ENCODE measurements around the gene IKZF5.
A peak's percentile ranks its signal among the peaks of the same experiment; 100 is the strongest.

The IKZF5 gene

DNA sequence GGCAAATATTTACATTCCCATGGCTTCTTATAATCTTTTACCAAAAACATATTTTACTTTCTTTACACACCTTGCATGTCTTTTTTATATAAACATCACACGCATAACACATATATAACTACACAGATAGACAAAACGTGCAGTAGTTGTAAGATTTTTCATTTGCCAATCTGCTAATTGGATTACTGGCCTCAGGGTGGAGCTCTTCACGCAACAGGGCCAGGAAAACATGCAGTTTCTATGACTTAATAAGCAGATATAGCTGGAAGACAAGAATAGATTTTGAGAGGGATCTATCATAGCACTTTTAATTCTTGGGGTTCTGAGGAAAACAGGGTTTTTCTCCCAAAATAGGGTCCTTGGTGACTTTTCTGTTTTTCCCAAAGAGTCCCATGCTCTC is 12.9 kb upstream of the IKZF5 start:
- Mint-ChIP-seq H3K9me3 (peaks cover 6% of the 10 kb centered on the region), H3K36me3 (peaks cover 8% of the 10 kb centered on the region), H3K27ac (no peak overlapping the region), H3K4me3 (no peak overlapping the region), H3K27me3 (no peaks in the 10 kb centered on the region), H3K4me1 (peaks cover 12% of the 10 kb centered on the region)
- ATAC-seq = no peak

DNA sequence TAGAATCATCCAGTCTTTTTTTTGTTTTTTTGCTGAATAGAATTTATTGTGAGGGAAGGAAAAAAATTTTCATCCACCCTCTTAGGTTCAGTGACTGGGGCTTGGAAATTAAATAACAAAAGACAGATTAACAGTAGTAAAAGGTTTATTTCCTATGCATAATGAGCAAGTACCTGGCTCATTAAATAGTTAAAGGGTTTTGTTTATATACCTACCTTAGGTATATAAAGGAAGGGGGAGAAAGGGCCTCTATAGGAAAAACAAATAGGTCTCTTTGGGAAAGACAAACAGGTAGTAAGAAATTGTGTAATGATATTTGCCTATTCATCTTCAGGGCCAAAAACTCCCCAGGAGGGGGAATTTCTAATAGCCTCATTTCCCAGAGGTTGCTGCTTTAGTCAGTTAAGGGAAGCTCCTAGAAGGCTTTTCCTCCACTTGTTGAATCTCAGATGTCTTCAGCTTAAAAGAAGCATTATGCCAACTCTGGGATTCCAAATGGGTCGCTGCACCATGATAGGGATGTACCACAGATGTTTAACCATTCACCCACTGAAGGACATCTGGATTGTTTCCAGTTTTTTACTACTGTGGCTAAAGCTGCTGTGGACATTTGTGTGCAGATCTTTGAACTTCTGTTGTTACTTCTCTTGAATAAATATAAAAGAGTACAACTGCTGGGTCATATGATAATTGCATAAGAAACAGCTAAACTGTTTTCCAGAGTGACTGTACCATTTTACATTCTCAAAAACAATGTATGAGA is 11.5 kb upstream of the IKZF5 start:
- peaks cover 8% of the 10 kb centered on the region for H3K36me3 Mint-ChIP-seq
- peaks cover 7% of the 10 kb centered on the region for H3K4me1 Mint-ChIP-seq
- H3K27ac Mint-ChIP-seq = no peak overlapping the region
- H3K4me3 Mint-ChIP-seq = no peak overlapping the region
- no peaks in the 10 kb centered on the region for H3K27me3 Mint-ChIP-seq
- peaks cover 6% of the 10 kb centered on the region for H3K9me3 Mint-ChIP-seq
- ATAC-seq = no peak

DNA sequence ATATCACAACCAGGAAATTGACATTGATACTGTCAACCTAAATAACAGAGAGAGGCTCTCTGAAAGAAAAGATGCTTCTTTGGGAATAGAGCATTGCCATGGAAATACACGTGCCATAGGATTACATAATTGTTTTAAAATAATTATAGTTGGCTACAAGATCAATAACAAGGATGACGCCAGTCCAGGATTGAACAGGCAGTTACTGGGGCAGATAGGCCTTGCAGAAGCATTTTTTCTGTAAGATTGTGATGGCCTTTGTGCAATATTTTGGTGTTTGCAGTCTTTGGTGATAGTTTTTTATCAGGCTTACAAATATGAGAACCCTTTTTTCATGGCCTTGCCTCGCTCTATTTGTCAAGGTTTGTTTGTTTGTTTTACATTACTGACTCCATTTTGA is 10.7 kb upstream of the IKZF5 start:
- Mint-ChIP-seq H3K27me3 (no peaks in the 10 kb centered on the region), H3K36me3 (peaks cover 8% of the 10 kb centered on the region), H3K9me3 (peaks cover 6% of the 10 kb centered on the region), H3K4me1 (peaks cover 4% of the 10 kb centered on the region), H3K4me3 (no peak overlapping the region), H3K27ac (no peak overlapping the region)
- no peak for ATAC-seq

DNA sequence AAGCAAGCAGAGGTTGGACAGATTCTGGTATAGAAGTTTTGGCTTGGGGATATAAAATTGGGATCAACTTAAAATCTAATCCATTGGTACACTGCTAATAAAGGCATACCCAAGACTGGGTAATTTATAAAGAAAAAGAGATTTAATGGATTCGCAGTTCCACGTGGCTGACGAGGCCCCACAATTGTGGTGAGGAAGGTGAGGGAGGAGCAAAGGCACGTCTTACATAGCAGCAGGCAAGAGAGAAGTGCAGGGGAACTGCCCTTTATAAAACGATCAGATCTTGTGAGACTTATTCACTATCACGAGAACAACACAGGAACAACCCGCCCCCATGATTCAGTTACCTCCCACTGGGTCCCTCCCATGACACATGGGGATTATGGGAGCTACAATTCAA is 9.9 kb upstream of the IKZF5 start:
- Mint-ChIP-seq H3K4me1 (no peaks in the 10 kb centered on the region), H3K27me3 (no peaks in the 10 kb centered on the region), H3K9me3 (peaks cover 6% of the 10 kb centered on the region), H3K36me3 (peaks cover 8% of the 10 kb centered on the region), H3K27ac (no peak overlapping the region), H3K4me3 (no peak overlapping the region)
- no peak for ATAC-seq

DNA sequence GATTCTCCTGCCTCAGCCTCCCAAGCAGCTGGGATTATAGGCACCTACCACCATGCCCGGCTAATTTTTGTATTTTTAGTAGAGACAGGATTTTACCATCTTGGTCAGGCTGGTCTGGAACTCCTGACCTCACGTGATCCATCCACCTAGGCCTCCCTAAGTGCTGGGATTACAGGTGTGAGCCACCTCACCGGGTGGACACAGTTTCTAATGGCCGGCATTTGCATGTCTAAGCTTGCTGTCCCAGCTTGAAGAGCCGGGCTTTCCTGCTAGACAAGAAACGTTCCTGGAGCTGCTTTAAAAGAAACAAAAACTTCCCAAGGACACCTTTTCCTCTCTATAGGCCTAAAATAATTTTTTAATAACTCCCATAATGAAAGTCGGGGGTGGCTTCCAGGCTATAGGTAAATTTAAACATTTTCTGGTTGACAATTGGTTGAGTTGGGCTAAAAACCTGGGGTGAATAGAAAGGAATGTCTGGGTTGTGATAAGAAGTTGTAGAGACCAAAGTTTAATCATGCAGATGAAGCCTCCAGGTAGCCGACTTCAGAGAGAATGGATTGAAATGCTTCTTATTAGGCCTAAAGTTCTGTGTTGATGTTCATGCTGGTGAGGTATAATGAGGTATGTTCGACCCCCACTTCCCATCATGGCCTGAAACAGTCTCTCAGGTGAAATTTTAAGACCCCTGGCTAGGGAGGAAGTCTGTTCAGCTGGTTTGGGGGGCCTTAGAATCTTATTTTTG is 9.0 kb upstream of the IKZF5 start:
- Mint-ChIP-seq H3K27ac (no peak overlapping the region), H3K4me3 (no peak overlapping the region), H3K36me3 (peaks cover 9% of the 10 kb centered on the region), H3K9me3 (peaks cover 6% of the 10 kb centered on the region), H3K27me3 (no peaks in the 10 kb centered on the region), H3K4me1 (no peaks in the 10 kb centered on the region)
- ATAC-seq = no peak

DNA sequence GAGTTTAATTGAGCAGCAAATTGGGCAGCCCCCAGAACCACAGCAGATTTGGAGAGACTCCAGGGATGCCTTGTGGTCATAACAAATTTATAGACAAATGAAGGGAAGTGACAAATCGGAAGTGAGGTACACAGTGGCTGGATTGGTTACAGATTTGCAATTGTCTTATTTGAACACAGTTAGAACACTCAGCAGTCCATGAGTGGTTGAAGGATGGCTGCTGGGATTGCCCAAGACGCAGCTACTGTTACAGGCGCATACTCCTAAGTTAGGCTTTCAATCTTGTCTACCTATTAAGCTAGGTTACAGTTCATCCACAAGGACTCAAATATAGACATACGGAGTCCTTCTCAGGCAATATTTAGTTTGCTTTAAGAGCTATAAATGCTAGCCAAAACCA is 7.6 kb upstream of the IKZF5 start:
- H3K4me3 Mint-ChIP-seq = no peak overlapping the region

DNA sequence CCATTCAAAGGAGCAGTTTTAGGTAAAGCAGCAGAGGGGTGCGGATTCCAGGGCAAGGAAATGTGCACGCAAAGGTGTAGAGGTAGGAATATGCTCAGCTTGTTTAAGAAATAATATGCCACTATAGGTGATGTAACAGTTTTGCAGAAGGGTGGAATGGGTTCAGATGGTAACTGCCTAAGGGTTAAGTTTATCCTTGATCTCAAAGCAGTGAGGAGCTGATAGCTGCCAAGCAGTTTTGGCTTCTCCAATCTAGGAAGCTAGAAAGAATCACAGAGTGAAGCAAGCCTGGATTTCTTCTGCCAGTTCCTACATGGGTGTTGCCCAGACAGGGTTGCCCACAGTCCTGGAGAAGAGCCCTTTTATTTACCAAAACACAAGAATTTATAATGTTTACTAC is 6.2 kb upstream of the IKZF5 start:
- no peaks in the 10 kb centered on the region for H3K27me3 Mint-ChIP-seq
- no peak for ATAC-seq

More for the DNA sequence above, 7.6 kb upstream of the IKZF5 start:
- H3K27ac Mint-ChIP-seq = no peak overlapping the region
- no peaks in the 10 kb centered on the region for H3K27me3 Mint-ChIP-seq
- peaks cover 6% of the 10 kb centered on the region for H3K9me3 Mint-ChIP-seq
- no peaks in the 10 kb centered on the region for H3K4me1 Mint-ChIP-seq
- no peak for ATAC-seq
- peaks cover 17% of the 10 kb centered on the region for H3K36me3 Mint-ChIP-seq

DNA sequence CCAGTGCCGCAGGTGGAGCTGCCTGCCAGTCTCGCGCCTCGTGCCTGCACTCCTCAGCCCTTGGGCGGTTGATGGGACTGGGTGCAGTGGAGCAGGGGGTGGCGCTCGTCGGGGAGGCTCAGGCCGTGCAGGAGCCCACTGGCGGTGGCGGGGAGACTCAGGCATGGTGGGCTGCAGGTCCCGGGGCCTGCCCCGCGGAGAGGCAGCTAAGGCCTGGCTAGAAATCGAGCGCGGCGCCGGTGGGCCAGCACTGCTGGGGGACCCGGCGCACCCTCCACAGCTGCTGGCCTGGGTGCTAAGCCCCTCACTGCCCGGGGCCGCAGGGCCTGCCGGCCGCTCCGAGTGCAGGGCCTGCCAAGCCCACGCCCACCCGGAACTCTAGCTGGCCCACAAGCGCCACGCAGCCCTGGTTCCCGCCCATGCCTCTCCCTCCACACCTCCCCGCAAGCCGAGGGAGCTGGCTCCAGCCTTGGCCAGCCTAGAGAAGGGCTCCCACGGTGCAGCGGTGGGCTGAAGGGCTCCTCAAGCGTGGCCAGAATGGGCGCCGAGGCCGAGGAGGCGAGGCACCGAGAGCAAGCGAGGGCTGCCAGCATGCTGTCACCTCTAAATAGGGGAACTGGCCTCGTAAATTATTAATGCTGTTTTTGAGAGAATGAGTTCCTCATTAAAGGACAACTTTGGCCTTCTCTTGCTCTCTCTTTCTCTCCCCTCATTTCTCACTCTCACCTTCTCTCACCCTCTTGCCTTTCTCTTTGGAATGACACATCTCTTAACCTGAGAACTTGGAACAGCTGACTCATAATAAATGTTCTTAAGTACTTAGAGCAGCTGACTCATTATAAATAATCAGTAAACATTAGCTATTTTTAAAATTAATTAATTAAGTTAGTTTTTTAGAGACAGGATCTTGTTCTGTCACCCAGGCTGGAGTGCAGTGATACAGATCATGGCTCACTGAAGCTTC is 5.1 kb upstream of the IKZF5 start:
- ATAC-seq = no peak
- peaks cover 6% of the 10 kb centered on the region for H3K9me3 Mint-ChIP-seq

More for the DNA sequence above, 6.2 kb upstream of the IKZF5 start:
- Mint-ChIP-seq H3K4me3 (no peak overlapping the region), H3K36me3 (peaks cover 17% of the 10 kb centered on the region), H3K27ac (no peak overlapping the region), H3K4me1 (peaks cover 13% of the 10 kb centered on the region), H3K9me3 (peaks cover 6% of the 10 kb centered on the region)

DNA sequence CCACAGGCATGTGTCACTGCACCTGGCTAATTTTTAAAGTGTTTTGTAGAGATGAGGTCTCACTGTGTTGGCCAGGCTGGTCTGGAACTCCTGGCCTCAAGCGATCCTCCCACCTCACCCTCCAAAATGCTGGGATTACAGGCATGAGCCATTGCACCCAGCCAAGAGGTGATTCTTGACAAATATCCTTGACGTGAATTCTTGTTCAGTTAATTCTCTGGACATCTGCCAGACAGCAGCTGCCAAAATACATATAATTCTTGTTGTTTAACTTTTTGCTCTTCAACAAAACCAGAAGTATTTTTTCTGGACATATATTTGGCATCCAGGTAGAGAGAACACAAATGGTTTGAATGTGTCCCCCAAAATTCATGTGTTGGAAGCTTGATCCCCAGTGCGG is 3.4 kb upstream of the IKZF5 start:
- no peak for ATAC-seq
- H3K27ac Mint-ChIP-seq = no peak overlapping the region
- H3K4me1 Mint-ChIP-seq = peaks cover 28% of the 10 kb centered on the region
- H3K27me3 Mint-ChIP-seq = no peaks in the 10 kb centered on the region
- H3K36me3 Mint-ChIP-seq = peaks cover 9% of the 10 kb centered on the region
- no peak overlapping the region for H3K4me3 Mint-ChIP-seq
- no peaks in the 10 kb centered on the region for H3K9me3 Mint-ChIP-seq

More for the DNA sequence above, 5.1 kb upstream of the IKZF5 start:
- H3K4me1 Mint-ChIP-seq = peaks cover 19% of the 10 kb centered on the region
- H3K36me3 Mint-ChIP-seq = peaks cover 17% of the 10 kb centered on the region
- H3K27me3 Mint-ChIP-seq = no peaks in the 10 kb centered on the region
- H3K27ac Mint-ChIP-seq = no peak overlapping the region
- H3K4me3 Mint-ChIP-seq = no peak overlapping the region

DNA sequence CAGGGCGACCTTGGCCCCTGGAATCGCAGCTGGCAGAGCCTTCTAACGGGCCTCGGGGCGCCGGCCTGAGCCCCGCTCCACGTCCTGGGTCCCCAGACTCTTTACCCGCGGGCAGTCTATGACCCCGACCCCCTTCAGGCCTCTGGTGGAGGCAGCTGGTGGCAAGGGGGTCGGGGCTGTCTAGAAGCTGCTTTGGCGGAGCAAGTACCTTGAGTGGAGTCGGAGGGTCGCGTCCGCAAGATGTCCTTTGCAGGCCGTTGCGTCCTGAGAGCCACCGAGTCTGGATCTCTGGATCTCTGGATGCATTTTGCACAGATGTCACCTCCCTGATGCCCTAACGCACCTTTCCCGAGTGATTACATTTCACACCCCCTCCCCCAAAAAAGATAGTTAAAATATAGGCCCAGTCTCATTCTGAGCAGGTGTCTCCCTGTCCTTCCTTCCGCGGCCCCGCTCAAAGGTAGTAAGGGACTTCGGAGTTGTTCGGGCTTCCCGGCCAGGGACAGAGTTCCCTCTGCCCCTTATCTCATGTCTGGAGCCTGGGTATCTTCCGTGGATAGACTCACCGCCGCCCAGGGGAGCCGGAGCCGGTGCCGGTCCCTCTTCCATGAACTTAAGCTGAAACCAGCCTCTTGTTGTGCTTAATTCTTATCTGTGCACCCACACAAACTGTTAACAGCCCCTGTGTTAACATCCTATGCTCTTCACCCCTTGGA is 668 bp upstream of the IKZF5 start:
- peaks cover 43% of the 10 kb centered on the region for H3K4me1 Mint-ChIP-seq
- peak overlapping the region; percentile 94 for H3K4me3 Mint-ChIP-seq
- no peaks in the 10 kb centered on the region for H3K9me3 Mint-ChIP-seq
- no peaks in the 10 kb centered on the region for H3K27me3 Mint-ChIP-seq
- peak; percentile 63 for ATAC-seq
- peaks cover 9% of the 10 kb centered on the region for H3K36me3 Mint-ChIP-seq
- peak overlapping the region; percentile 92 for H3K27ac Mint-ChIP-seq

DNA sequence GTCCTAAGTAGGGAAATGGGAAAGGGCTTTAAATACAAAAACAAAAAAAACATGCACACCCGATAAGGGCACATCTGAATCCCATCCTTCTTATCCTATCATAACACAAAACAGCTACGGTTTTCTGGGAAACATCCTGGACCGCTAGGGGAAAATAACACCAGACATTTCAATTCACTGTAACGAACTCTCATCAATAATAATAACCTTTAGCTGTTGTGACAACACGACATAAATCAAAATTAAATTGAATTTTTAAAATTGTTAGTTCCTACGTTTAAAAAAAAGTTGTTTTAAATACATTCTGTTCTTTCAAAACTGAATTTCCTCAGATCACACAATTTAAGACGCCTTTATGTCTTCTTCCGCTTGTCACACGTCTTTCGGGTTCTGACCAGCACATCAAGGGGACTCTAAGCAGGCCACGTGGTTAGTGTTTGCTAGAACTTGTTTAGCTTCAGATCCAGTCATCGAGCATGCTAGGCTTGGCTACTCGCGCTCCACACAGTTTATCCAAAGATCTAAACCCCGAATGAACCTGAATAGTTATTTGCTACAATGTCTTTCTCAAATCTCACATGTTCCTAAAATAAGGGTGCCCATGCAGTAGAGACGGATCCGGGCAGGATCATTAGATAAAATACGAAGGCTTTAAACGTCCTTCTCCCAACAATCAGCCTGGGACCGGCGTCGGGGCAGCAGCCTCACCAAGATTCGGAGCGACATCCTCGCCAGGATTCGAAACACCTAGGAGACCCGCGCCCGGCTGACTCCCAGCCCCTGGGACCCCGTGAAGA is 839 bp downstream of the IKZF5 start:
- Mint-ChIP-seq H3K27me3 (no peaks in the 10 kb centered on the region), H3K27ac (peak overlapping the region; percentile 92), H3K4me3 (peak overlapping the region; percentile 94), H3K9me3 (no peaks in the 10 kb centered on the region), H3K36me3 (peaks cover 9% of the 10 kb centered on the region), H3K4me1 (peaks cover 43% of the 10 kb centered on the region)
- ATAC-seq = peak; percentile 44

DNA sequence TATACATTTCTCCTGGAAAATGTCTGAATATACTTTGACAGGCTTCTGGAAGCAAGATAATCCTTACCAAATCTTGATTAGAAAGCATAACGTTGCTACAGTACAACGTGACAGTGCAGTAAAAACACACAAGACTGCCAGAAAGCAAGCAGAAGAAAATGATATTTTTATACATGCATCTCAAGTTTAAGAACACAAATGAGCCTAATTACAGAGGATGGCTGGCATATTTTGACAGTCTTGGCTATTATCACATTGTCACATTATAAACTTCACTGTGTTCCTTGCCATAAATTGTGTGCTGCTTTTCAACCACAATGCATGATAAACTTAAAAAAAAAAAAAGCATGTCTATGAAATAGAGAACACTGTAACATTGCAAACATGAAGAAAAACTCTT is 4.3 kb downstream of the IKZF5 start:
- peaks cover 12% of the 10 kb centered on the region for H3K36me3 Mint-ChIP-seq

DNA sequence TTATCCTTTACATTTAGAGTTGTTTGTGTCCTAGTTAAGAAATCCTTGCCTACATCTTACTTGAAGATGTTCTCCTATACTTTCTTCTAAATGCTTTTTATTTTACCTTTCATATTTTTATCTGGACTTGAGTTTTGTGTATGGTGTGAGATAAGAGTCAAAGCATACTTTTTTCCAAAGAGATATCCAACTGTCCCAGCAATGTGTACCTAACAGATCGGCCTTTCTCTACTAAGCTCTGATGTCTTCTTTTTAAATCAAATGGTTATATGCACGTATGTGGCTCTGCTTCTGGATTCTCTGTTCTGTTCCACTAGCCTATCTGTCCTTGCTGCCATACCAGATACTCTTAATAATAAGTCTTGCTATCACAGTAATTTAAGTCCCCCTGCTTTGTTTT is 7.2 kb downstream of the IKZF5 start:
- Mint-ChIP-seq H3K36me3 (peaks cover 20% of the 10 kb centered on the region), H3K27ac (no peak overlapping the region), H3K9me3 (no peaks in the 10 kb centered on the region), H3K4me3 (no peak overlapping the region), H3K4me1 (peaks cover 34% of the 10 kb centered on the region), H3K27me3 (no peaks in the 10 kb centered on the region)
- ATAC-seq = no peak

More for the DNA sequence above, 4.3 kb downstream of the IKZF5 start:
- Mint-ChIP-seq H3K4me3 (no peak overlapping the region), H3K9me3 (no peaks in the 10 kb centered on the region), H3K27me3 (no peaks in the 10 kb centered on the region), H3K27ac (no peak overlapping the region), H3K4me1 (peaks cover 49% of the 10 kb centered on the region)
- no peak for ATAC-seq

DNA sequence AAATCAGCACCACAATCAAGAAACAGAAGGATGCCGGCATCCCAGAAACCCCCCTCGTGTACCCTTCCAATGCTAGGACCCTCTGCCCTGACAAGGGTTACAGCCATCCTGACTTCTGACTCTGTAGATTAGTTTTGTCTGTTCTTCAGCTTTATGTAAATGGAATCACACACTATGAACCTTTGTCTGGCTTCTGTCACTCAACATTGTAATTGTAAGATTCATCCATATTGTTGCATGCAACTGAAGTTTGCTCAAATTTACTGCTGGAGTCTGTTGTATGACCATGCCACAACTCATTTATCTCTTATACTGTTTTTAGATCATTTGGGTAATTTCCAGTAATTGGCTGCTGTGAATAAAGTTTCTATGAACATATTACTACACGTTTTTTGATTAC is 8.4 kb downstream of the IKZF5 start:
- Mint-ChIP-seq H3K4me1 (peaks cover 25% of the 10 kb centered on the region), H3K4me3 (no peak overlapping the region), H3K27me3 (no peaks in the 10 kb centered on the region), H3K27ac (no peak overlapping the region), H3K36me3 (peaks cover 29% of the 10 kb centered on the region), H3K9me3 (no peaks in the 10 kb centered on the region)
- ATAC-seq = no peak
